ENCODE data around the gene PCDHGA12.

Gene PCDHGA12

GRCh38 chr5:141439411-141440141 lies 9.3 kb downstream of the PCDHGA12 start:
- DNase-seq (ENCODE audit: low spot score): no peak

- DNase-seq (ENCODE audit: low spot score): no peak
These were observed 10.0 kb downstream of the PCDHGA12 start for GRCh38 chr5:141440341-141440740.

GRCh38 chr5:141441571-141442170 lies 11.4 kb downstream of the PCDHGA12 start:
- no peak for DNase-seq (ENCODE audit: low spot score)

- no peak for DNase-seq (ENCODE audit: low spot score)
These were observed 35.0 kb downstream of the PCDHGA12 start for GRCh38 chr5:141465351-141465750.

GRCh38 chr5:141475625-141476131 lies 45.4 kb downstream of the PCDHGA12 start, which contains the start of gene PCDHGC3:
PCDHGC3 (plus strand) TSS chr5:141475966; CDS start chr5:141476117, 151 bp downstream.
- no peak for DNase-seq (ENCODE audit: low spot score)

- no peak for DNase-seq (ENCODE audit: low spot score)
These were observed 46.0 kb downstream of the PCDHGA12 start for GRCh38 chr5:141476132-141476911.

GRCh38 chr5:141477044-141477575 lies 46.8 kb downstream of the PCDHGA12 start:
- no peak for DNase-seq (ENCODE audit: low spot score)

GRCh38 chr5:141477815-141478214 lies 47.5 kb downstream of the PCDHGA12 start:
- DNase-seq (ENCODE audit: low spot score): no peak

- no peak for DNase-seq (ENCODE audit: low spot score)
These were observed 48.1 kb downstream of the PCDHGA12 start for GRCh38 chr5:141478321-141478945.

- DNase-seq (ENCODE audit: low spot score): no peak
These were observed 49.5 kb downstream of the PCDHGA12 start for GRCh38 chr5:141479776-141480175.
